NCI-H2196 treated with DMSO at 0.1 percent for 48 hours (cell line): Measurements from ENCODE around the gene IRGQ.
"Not testable (repeated sequence)": the region's sequence is repeated elsewhere in the genome, so short reads cannot be mapped to it uniquely, and the experiment has no call there.

Source experiments
- DNase-seq: peaks from one replicate; lab custom pipeline; 2025; ENCODE audit not compliant: unreplicated experiment; lab: John Stamatoyannopoulos, UW

The IRGQ gene

GRCh38 chr19:43595999-43596841 lies at the start of gene IRGQ, which contains the start of gene ZNF576:
Gene IRGQ (minus strand): TSS chr19:43596134. CDS start chr19:43595338, 796 bp downstream.
Gene ZNF576 (plus strand): TSS chr19:43596595. CDS start chr19:43597109, 514 bp downstream.
- DNase-seq, result peak; percentile 98

- no peak for DNase-seq
Observed at GRCh38 chr19:43644181-43644580, 48.2 kb upstream of the IRGQ start.

GRCh38 chr19:43643326-43643725 lies 47.4 kb upstream of the IRGQ start:
- DNase-seq, result no peak

GRCh38 chr19:43642531-43642930 lies 46.6 kb upstream of the IRGQ start:
- no peak for DNase-seq

- DNase-seq, result no peak
Observed at GRCh38 chr19:43641333-43641732, 45.4 kb upstream of the IRGQ start.

GRCh38 chr19:43640424-43640757 lies 44.5 kb upstream of the IRGQ start:
- DNase-seq, result no peak

GRCh38 chr19:43639519-43640423 lies 43.8 kb upstream of the IRGQ start, which contains the start of gene CADM4:
Gene CADM4 (minus strand): TSS chr19:43639850. CDS start chr19:43639790, 60 bp downstream.
- no peak for DNase-seq

GRCh38 chr19:43638995-43639518 lies 43.1 kb upstream of the IRGQ start:
- no peak for DNase-seq

- no peak for DNase-seq
Observed at GRCh38 chr19:43638214-43638994, 42.5 kb upstream of the IRGQ start.

- DNase-seq, result no peak
Observed at GRCh38 chr19:43636121-43636683, 40.3 kb upstream of the IRGQ start.

- DNase-seq, result not testable (repeated sequence)
Observed at GRCh38 chr19:43635561-43635940, 39.6 kb upstream of the IRGQ start.

- DNase-seq, result no peak
Observed at GRCh38 chr19:43634872-43635560, 39.1 kb upstream of the IRGQ start.

- DNase-seq, result no peak
Observed at GRCh38 chr19:43634506-43634871, 38.6 kb upstream of the IRGQ start.

- DNase-seq, result no peak
Observed at GRCh38 chr19:43634068-43634467, 38.1 kb upstream of the IRGQ start.

- DNase-seq, result no peak
Observed at GRCh38 chr19:43633520-43633919, 37.6 kb upstream of the IRGQ start.

GRCh38 chr19:43631491-43631890 lies 35.6 kb upstream of the IRGQ start:
- no peak for DNase-seq

GRCh38 chr19:43628646-43629326 lies 32.9 kb upstream of the IRGQ start:
- DNase-seq, result no peak

- DNase-seq, result no peak
Observed at GRCh38 chr19:43626838-43627237, 30.9 kb upstream of the IRGQ start.

GRCh38 chr19:43625918-43626579 lies 30.1 kb upstream of the IRGQ start:
- DNase-seq, result no peak
